GM19240 (cell line): Measurements from ENCODE around the gene SLC17A9.
A peak's percentile ranks its signal among the peaks of the same experiment; 100 is the strongest.

Experiments
- DNase-seq: peaks from one replicate; pipeline ENCODE4 v3.0.0; 2011; ENCODE audit warnings: low spot score; ENCODE audit not compliant: insufficient read length

The SLC17A9 gene

DNA sequence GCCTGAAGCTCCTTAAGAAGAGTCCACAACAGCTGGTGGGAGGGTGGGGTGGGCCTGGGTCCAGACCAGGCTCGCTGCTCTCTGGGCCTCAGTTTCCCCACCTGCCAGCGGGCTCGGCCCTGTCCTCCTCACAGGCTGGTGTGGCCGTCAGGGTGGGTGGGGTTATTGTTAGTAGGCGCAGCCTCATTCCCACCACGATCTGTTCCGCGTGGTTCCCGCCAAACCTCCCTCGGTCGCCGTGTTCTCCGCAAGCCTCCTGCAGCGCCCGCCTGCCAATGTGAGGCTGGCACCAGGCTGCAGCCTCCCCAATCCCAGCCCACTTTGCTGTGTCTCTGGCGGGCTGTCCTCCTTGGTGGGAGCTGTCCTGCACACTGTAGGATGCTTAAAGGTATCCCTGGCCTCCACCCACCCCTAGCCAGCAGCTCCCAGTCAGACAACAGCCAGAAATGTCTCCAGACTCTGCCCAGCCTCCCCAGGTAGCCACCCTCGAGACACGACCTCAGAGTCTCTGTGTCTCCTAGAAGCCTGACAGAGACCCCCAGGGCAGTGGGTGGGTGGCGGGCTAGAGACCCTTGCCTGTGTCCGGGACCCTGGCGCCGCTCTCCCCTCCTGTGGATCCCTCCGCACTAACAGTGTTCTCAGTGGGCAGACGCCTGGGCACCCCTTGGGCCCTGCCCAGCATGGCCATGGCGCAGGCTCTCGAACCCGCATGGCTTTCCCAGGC, 15.3 kb downstream of the SLC17A9 start:
- DNase-seq: no peak

DNA sequence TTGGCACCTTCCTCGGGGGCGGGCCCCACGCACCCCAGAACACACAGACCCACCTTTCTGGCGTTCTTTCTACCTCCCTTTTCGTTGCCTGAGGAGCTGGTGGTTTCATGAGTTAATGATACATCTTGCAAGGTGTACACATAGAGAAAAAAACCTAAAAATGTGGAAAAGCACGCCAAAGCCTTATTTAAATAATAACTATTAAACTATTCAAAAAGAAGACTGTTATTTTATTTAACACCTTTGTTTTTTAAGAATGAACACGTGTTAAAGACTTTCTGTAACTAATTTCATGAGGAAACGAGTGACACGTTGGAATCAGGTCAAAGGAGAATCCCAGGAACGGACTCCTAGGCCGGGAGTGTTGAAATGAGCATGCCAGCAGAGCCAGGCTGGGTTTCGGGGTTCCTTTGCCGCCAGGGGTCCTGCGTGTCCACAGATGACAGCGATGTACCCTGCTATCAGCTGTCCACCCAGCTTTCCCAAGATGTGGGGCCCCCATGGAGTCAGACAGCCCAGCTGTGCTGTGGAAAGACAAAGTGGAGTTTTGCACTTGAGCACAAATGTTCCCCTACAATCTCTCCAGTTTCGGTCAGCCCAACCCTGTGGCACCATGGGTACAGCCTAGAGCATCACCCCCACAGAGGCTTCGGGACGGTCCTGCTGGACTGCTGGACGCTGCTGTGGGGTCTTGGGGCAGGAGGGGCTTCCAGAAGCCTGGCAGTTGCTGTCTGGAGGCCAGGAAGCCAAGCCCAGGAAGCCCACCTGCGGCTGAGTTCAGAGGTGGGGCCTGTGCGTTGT, 16.1 kb downstream of the SLC17A9 start:
- DNase-seq: no peak

DNA sequence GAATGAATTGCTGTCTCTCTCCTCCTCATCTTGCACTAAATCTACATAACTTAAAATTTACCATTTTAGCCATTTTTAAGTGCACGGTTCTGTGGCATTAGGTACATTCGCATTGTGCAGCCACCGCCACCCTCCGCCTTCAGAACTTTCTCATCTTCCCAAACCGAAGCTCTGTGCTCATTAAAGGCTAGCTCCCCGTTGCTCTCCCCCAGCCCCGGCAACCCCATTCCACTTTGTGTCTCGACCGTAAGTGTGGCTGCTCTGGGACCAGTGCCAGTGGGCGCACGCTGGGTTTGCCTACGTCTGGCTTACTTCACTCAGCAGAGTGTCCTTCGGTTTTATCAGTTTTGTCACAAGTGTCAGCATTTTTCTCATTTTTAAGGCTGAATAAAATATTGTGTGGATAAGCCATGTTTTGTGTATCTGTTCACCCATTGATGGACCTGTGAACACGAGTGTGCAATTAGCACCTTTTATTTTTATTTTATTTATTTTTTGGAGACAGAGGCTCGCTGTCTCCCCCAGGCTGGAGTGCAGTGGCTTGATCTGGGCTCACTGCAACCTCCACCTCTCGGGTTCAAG, 16.8 kb downstream of the SLC17A9 start:
- DNase-seq: no peak

DNA sequence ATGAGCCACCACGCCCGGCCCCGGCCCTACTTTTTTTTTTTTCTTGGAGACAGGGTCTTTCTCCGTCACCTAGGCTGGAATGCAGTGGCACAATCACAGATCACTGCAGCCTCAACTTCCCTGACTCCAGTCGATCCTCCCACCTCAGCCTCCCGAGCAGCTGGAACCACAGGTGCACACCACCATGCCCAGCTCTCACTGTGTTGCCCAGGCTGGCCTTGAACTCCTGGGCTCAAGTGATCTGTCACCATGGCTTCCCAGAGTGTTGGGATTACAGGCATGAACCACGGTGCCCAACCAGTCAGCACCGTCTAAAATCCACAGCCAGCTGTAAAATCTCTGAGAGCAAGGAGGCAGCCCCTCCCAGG, 17.4 kb downstream of the SLC17A9 start:
- no peak for DNase-seq

DNA sequence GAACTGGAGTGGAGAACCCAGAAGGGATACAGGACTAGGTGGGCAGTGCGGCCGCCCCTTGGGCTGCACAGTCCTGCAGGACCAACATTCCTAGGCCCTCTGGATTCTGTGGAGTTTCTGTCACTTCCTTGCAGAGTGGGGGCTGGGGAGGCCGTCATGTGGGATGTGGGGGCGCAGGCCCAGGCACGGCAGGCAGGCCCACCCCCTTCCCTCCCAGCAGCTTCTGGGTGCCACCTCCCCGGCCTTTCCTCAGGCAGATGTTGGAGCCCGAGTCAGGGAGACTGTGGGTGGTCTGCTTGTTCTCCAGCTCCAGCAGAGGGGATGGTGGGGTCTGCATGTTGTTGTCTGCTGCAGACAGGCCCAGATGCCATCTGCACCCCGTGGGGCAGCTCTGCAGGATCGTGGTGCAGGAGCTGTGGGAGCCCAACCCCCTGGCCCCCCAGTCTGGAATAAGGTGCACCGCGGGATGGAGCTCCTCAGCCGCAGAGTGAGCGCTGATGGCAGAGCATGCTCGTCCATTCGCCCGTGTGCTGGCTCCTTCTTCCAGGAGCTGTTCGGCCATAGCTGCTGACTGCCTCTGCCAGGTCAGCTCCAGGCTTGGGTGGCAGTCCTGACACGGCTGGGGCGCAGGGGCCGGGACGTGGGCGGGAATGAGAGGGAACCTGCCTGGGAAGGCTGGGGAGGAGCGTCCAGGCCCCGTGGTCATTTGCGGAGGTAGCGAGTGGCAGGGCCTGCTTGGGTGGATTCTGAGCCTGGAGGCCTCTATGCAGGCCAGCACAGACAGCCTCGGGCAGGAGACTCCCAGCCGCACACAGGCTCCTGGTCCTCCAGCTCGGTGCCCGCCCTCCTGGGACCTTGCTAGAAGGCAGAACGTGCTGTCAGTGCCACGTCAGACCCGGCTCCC, 18.1 kb downstream of the SLC17A9 start:
- no peak for DNase-seq

DNA sequence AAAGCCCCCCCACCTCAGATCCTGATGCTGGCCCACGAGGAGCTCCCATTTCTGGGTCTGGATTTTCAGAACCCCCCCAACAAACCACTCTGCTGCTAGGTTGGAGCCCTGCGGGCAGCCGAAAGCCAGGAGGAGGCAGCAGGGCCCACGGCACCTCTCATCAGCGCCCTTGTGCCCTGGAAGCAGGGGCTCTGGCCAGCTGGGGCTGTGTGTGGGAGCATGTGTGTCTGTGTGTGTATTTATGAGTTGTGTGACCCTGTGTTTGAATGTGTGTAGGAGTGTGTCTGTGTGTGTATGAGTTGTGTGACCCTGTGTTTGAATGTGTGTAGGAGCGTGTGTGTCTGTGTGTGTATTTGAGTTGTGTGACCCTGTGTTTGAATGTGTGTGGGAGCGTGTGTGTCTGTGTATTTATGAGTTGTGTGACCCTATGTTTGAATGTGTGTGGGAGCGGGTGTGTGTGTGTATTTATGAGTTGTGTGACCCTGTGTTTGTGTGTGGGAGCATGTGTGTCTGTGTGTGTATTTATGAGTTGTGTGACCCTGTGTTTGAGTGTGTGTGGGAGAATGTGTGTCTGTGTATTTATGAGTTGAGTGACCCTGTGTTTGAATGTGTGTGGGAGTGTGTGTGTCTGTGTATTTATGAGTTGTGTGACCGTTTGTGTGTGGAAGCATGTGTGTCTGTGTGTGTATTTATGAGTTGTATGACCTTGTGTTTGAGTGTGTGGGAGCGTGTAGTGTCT, 18.9 kb downstream of the SLC17A9 start:
- no peak for DNase-seq

DNA sequence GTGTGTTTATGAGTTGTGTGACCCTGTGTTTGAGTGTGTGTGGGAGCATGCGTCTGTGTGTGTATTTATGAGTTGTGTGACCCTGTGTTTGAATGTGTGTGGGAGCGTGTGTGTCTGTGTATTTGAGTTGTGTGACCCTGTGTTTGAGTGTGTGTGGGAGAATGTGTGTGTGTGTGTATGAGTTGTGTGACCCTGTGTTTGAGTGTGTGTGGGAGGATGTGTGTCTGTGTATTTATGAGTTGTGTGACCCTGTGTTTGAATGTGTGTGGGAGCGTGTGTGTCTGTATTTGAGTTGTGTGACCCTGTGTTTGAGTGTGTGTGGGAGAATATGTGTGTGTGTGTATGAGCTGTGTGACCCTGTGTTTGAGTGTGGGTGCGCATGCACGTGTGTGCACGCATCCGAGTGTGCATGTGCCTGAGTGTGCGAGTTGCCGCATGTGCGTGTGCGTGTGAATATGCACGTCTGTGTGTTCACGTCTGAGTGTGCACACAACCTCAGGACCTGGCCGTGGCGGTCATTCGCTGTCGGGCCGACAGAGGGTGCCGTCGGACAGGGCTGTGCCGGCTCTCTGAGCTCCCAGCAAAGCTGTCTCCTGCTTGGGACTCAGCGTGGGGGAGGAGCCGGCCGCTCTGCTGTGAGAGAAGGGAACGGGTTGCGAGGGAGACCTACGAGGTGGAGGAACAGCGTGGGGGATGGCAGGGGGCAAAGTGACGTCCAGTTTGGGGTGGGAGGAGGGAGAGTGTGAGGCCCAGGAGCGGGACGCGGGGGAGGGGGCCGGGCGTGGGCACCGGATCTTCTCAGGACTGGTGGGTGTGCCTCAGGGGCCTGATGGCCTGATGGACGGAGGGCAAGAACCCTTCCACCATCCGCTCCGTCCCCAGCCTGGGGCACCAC, 19.7 kb downstream of the SLC17A9 start:
- peak; percentile 97 for DNase-seq

DNA sequence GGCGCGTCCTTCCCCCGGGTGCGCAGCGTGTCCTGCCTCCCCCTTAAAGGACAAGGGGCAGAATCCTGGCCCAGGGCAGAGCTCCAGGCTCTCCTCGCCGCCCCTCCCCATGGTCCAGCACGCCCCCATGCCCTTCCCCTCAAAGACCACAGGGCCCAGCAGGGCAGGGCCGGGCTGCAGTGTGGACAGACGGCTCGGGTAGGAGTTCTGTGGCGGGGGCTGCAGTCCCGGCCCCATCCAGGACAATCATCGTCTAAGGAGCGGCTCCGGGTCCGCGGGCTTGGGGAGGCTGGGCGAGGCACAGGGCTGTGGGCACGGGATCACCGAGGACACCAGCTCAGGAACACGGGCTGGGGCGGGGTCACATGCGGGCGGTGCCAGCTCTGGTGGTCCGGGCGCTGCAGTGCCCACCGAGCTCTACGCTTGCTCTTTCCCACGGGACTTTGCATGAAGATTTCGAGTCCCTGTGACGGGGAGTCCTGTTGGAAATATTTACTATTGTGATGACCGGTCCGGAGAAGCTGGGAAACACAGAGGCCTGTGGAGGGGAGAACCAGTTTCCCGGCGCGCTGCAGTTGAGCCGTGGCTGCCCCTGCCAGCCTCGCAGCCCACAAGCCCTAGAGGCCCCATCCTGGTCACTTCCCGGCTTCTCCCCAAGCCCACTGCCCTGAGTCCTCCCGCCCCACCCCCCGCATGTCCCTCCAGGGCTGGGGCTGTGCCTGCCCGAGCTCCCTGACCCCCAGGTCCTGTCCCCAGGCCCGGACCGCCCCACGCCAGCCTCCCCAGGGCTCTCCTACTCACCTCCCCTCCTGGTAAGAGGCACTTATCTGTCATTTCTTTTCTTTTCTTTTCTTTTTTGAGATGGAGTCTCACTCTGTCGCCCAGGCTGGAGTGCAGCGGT, 20.6 kb downstream of the SLC17A9 start:
- DNase-seq: no peak

DNA sequence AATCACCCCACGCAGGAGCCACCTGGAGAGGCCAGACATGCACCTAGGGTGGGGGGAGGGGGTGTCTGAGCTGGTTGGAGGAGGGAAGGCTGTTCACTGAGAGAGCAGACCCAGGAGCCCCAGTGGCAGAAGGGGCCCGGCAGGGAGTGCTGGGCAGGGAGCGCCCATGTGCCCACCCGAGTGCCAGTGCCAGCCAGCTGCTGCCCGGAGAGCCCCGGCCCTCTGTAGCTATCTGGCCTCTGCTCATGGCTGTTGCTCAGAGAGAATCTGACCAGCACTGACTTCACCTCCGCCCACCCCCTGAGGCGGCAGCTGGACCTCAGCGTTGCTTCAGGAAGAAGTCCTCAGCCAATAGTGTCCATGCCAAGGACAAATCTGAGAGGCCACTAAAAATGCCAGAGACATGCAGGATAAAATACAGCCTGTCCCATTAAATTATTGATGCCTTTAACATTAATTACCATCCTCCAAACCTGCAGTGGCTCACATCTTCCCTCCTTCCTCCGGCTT, 22.8 kb downstream of the SLC17A9 start:
- no peak for DNase-seq

DNA sequence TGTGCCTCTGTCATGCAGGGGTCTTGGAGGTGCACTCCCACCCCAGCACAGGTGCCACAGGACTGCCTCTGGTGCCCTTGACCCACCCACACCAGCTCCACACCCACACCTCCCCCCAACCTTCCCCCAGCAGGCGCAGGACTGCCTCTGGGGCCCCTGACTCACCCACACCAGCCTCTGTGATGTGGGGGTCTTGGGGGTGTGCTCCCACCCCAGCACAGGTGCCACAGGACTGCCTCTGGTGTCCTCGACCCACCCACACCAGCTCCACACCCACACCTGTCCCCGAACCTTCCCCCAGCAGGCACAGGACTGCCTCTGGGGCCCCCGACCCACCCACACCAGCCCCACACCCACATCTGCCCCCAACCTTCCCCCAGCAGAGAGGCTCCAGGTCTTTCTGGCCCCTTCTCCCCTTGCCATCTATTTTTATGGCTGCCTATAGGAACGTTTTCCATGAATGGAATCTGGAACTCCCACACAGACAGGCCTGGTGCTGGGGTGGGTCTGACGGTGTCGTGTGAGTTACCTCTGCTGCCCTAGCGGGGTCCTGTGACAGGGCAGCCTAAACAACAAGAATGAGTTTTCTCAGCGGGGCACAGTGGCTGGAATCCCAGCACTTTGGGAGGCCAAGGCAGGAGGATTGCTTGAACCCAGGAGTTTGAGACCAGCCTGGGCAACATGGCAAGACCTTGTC, 23.5 kb downstream of the SLC17A9 start:
- DNase-seq: no peak

DNA sequence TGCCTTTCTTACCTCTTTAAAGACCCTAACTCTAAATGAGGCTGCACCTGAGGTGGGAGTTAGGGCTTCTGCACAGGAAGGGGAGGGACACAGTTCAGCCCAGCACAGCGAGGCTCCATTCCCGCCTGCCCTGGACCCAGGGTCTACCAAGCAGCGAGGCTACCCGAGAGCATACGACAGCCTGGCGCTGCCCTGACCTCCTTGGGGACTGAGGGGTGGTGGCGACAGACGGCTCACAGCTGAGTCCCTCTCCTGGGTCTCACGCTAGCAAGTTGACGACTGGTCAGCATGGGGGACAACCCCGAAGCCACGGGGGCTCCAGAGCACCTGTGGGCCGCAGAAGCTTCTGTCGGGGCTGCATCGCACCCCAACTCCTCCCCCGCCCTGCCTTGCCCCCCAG, 24.4 kb downstream of the SLC17A9 start:
- DNase-seq: no peak

DNA sequence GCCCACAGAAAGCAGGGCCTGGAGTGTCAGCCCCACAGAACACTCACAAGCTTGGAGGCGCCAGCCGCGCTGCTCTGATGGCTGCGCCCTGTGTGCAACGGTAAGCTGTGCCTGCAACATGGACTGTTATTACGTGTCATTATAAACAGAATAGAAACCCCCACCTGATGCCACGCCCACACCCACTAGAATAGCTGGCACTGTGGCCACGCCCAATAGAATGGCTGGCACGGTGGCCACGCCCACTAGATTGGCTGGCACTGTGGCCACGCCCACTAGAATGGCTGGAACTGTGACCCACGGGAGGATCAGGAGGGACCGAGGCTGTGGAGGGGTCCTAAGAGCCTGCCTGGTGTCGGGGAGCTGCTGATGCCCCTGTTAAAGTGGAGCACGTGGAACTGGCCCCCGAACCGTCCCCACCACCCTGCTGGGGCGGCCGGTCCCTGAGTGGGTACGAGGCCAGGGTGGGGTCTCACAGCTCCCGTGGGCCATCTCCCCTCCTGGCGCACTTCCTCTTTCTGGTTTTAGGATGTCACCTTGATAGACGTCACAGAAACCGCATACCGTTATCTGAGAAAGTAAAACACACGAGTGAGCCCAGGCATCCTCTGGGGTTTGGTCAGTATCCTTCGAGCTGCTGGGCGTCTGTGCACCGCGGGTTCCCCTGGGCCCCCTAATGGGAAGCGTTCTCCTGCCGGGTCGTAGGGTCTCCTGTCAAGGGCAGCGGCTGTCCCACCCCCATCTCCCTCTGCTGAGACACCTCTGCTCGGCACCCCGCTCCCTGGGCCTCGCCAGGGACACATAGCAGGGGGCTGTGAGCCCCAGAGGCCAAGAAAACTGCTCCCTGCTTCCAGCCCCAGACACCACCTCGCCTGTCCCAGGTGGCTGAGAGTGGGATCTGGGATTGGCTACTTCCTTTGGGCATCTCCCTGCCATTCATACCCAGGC, 25.4 kb downstream of the SLC17A9 start:
- DNase-seq: peak; percentile 83

DNA sequence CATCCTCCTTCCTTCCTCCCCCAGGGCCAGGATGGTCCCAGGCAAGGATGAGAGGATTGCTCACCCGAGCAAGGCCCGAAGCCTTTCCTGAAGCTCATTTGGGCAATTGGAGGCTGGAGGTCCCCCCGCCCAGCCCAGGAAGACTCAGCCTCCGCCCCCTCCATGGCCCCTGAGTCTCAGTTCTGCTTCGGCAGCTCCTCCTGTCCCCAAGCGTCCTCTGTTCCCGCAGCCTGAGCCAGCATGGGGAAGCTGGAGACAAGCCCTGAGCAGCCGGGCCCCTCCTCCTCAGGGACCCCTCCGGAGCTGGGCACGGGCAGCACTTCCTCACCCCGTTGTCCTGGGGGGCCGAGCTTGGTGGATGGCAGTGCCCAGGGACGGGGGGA, 26.0 kb downstream of the SLC17A9 start:
- no peak for DNase-seq

DNA sequence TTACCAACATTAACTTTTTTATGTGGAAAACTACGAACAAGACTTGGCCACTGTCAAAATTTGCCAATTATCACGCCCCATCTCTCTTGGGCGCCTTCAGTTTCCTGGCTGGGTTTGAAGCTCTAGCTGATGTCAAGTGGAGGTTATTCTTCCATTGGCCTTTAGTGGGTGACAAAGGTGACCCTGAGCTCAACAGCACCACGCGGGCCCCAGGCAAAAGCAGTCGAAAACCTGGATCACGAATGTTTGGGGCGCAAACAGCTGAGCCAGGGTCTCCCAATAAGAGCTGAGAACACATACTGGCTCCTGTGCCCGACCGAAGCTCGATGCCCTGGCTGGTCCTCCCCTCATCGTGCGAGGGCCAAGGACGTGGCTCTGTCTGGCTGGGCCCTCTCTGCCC, 26.8 kb downstream of the SLC17A9 start:
- DNase-seq: no peak

DNA sequence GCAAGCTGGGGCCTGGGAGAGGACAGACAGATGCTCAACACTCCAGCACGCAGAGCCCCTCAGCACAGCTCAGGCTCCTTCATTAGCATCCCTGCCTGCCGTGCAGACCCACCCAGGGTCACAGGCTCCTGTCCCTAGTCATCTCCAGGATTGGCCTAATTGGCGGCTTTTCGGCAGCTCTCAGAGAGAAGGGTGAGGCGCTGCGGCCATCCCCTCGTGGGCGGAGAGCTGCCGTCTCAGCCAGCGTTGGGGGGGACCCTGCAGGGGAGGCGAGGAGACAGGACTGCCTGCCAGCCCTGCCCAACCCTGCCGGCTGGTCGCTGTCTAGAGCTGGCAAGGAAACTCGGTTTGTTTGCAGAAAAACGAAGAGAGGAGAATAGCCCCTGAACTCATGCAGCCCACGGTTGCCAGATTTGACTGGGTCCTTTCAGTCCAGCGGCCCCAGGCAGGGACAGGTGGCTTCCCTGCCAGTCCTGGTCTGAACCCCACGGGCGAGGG, 27.4 kb downstream of the SLC17A9 start:
- DNase-seq: no peak

DNA sequence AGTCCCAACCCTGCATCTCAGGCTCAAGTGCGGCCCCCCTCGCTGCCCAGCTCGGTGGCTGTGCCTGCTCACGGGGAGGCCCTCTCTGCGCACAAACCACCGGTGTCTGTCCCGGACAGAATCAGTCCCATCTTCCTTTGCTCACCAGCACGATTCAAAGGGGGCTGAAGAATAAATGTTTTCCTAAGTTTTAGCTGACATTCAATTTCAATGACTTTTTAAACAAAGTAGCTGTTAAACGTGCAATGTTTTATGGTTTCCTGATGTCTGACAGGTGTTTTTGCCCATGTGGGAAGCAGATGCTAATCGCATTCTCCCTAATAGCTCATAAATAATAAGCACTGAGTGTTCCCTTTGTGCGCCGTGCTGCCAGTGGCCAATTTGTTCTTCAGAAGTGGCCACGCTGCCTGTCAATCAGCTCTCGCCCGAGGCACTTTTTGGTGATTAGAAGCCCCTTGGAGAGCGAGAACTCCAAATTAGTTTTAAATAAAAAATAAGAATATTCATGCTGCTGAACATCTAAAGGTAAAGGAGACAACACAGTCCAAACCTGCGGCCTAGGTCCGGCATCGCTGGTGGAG, 28.0 kb downstream of the SLC17A9 start:
- no peak for DNase-seq
